Measurements from ENCODE around the gene XYLT1.

The XYLT1 gene

DNA sequence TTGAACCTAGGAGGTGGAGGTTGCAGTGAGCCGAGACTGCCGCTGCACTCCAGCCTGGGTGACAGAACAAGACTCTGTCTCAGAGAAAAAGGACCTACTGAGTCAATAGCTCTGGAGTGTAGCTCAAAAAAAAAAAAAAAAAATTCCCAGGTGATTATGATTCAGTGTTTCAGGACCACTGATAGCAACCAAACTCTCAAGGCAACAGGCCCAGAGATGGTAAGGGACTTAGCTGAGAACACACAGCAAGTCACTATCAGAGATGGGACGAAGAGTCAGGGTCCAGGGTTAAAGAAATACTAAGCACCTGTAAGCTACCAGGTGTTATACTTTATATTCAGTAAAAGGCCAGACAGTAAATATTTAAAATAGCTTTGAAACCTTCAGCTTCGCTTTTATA, 335.3 kb downstream of the XYLT1 start:
- ATAC-seq: no peak
- TF ChIP-seq, protein P1, sequence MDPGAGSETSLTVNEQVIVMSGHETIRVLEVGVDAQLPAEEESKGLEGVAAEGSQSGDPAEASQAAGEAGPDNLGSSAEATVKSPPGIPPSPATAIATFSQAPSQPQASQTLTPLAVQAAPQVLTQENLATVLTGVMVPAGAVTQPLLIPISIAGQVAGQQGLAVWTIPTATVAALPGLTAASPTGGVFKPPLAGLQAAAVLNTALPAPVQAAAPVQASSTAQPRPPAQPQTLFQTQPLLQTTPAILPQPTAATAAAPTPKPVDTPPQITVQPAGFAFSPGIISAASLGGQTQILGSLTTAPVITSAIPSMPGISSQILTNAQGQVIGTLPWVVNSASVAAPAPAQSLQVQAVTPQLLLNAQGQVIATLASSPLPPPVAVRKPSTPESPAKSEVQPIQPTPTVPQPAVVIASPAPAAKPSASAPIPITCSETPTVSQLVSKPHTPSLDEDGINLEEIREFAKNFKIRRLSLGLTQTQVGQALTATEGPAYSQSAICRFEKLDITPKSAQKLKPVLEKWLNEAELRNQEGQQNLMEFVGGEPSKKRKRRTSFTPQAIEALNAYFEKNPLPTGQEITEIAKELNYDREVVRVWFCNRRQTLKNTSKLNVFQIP (CRISPR knock-in tag; IDR thresholded peaks at IDR 0.05; ENCODE audit: borderline replicate concordance, low read depth): no peak

DNA sequence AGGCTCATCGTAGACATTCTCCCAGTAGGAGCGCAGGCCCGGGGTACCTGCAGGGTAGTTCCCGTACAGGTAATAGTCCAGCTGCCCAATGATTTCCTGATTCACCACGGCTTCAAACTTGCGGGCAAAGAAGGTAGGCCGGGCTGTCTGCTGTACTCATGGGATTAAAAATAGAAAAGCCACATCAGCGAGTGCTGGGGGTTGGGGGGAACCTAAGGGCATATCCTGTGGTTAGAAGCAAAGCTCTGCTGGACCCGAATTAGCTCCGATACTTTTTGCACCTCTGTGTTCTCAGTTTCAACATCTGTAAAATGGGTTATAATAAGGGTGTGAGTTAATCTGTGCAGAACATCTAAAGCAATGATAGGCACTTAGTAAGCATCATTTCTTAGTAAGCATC, 336.2 kb downstream of the XYLT1 start:
- ATAC-seq: no peak
- TF ChIP-seq ZNF565 (CRISPR knock-in tag; conservative IDR thresholded peaks at IDR 0.05; ENCODE audit: low read depth): no peak
- no peak for TF ChIP-seq GLIS3 (CRISPR knock-in tag; IDR thresholded peaks at IDR 0.05)
- TF ChIP-seq, protein P2, sequence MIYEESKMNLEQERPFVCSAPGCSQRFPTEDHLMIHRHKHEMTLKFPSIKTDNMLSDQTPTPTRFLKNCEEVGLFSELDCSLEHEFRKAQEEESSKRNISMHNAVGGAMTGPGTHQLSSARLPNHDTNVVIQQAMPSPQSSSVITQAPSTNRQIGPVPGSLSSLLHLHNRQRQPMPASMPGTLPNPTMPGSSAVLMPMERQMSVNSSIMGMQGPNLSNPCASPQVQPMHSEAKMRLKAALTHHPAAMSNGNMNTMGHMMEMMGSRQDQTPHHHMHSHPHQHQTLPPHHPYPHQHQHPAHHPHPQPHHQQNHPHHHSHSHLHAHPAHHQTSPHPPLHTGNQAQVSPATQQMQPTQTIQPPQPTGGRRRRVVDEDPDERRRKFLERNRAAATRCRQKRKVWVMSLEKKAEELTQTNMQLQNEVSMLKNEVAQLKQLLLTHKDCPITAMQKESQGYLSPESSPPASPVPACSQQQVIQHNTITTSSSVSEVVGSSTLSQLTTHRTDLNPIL (CRISPR knock-in tag; IDR thresholded peaks at IDR 0.05; ENCODE audit: low read depth): no peak
- no peak for TF ChIP-seq ZFP30 (CRISPR knock-in tag; IDR thresholded peaks at IDR 0.05)
- no peak for TF ChIP-seq PPARA (CRISPR knock-in tag; IDR thresholded peaks at IDR 0.05; ENCODE audit: borderline replicate concordance)
- no peak for TF ChIP-seq ZNF70 (CRISPR knock-in tag; IDR thresholded peaks at IDR 0.05)
- no peak for TF ChIP-seq SNAI2 (CRISPR knock-in tag; IDR thresholded peaks at IDR 0.05)
- TF ChIP-seq TCF4 (CRISPR knock-in tag; IDR thresholded peaks at IDR 0.05; ENCODE audit: borderline replicate concordance): no peak
- TF ChIP-seq ARNTL (CRISPR knock-in tag; IDR thresholded peaks at IDR 0.05; ENCODE audit: borderline replicate concordance, low read depth): no peak
- no peak for TF ChIP-seq RARB (CRISPR knock-in tag; IDR thresholded peaks at IDR 0.05)
- TF ChIP-seq OSR1 (CRISPR knock-in tag; IDR thresholded peaks at IDR 0.05): no peak
- no peak for TF ChIP-seq TOX (CRISPR knock-in tag; IDR thresholded peaks at IDR 0.05; ENCODE audit: borderline replicate concordance)
- TF ChIP-seq, protein P1 (CRISPR knock-in tag; IDR thresholded peaks at IDR 0.05; ENCODE audit: borderline replicate concordance, low read depth): no peak
- no peak for TF ChIP-seq ZNF8 (CRISPR knock-in tag; IDR thresholded peaks at IDR 0.05)
- no peak for TF ChIP-seq ZC3H10 (CRISPR knock-in tag; IDR thresholded peaks at IDR 0.05)
- TF ChIP-seq ZFP3 (CRISPR knock-in tag; IDR thresholded peaks at IDR 0.05): no peak
- no peak for TF ChIP-seq ESRRG (CRISPR knock-in tag; IDR thresholded peaks at IDR 0.05)
- TF ChIP-seq, protein P3, sequence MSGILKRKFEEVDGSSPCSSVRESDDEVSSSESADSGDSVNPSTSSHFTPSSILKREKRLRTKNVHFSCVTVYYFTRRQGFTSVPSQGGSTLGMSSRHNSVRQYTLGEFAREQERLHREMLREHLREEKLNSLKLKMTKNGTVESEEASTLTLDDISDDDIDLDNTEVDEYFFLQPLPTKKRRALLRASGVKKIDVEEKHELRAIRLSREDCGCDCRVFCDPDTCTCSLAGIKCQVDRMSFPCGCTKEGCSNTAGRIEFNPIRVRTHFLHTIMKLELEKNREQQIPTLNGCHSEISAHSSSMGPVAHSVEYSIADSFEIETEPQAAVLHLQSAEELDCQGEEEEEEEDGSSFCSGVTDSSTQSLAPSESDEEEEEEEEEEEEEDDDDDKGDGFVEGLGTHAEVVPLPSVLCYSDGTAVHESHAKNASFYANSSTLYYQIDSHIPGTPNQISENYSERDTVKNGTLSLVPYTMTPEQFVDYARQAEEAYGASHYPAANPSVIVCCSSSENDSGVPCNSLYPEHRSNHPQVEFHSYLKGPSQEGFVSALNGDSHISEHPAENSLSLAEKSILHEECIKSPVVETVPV (CRISPR knock-in tag; IDR thresholded peaks at IDR 0.05): no peak
- TF ChIP-seq CSDC2 (CRISPR knock-in tag; IDR thresholded peaks at IDR 0.05): no peak
- TF ChIP-seq, protein P4, sequence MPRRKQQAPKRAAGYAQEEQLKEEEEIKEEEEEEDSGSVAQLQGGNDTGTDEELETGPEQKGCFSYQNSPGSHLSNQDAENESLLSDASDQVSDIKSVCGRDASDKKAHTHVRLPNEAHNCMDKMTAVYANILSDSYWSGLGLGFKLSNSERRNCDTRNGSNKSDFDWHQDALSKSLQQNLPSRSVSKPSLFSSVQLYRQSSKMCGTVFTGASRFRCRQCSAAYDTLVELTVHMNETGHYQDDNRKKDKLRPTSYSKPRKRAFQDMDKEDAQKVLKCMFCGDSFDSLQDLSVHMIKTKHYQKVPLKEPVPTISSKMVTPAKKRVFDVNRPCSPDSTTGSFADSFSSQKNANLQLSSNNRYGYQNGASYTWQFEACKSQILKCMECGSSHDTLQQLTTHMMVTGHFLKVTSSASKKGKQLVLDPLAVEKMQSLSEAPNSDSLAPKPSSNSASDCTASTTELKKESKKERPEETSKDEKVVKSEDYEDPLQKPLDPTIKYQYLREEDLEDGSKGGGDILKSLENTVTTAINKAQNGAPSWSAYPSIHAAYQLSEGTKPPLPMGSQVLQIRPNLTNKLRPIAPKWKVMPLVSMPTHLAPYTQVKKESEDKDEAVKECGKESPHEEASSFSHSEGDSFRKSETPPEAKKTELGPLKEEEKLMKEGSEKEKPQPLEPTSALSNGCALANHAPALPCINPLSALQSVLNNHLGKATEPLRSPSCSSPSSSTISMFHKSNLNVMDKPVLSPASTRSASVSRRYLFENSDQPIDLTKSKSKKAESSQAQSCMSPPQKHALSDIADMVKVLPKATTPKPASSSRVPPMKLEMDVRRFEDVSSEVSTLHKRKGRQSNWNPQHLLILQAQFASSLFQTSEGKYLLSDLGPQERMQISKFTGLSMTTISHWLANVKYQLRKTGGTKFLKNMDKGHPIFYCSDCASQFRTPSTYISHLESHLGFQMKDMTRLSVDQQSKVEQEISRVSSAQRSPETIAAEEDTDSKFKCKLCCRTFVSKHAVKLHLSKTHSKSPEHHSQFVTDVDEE (CRISPR knock-in tag; IDR thresholded peaks at IDR 0.05): no peak

DNA sequence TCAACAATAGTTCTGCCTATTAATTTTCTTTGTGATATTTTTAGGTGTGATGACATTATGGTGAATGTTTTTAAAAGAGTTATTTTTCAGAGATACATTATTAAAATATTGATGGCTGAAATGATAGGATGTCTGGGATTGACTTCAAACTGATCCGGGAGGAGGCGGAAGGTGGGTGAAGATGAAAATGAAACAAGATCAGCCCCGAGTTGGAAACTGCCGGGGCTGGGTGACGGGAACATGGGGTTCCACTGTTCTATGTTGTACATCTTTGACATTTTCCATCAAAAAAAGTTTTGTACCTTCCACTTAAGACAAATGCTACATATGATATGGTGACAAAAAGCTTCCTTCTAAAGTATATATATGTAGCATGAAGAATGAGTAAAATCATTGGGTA, 336.9 kb downstream of the XYLT1 start:
- no peak for ATAC-seq
- TF ChIP-seq ZFP3 (CRISPR knock-in tag; IDR thresholded peaks at IDR 0.05) (no peak), SNAI2 (CRISPR knock-in tag; IDR thresholded peaks at IDR 0.05) (no peak), PPARA (CRISPR knock-in tag; IDR thresholded peaks at IDR 0.05; ENCODE audit: borderline replicate concordance) (no peak), ISL1 (CRISPR knock-in tag; IDR thresholded peaks at IDR 0.05) (no peak), OSR1 (CRISPR knock-in tag; IDR thresholded peaks at IDR 0.05) (no peak), GLIS3 (CRISPR knock-in tag; IDR thresholded peaks at IDR 0.05) (no peak), RARB (CRISPR knock-in tag; IDR thresholded peaks at IDR 0.05) (no peak), ARNTL (CRISPR knock-in tag; IDR thresholded peaks at IDR 0.05; ENCODE audit: borderline replicate concordance, low read depth) (no peak), TOX (CRISPR knock-in tag; IDR thresholded peaks at IDR 0.05; ENCODE audit: borderline replicate concordance) (no peak), ZFP30 (CRISPR knock-in tag; IDR thresholded peaks at IDR 0.05) (no peak), CSDC2 (CRISPR knock-in tag; IDR thresholded peaks at IDR 0.05) (no peak), ESRRG (CRISPR knock-in tag; IDR thresholded peaks at IDR 0.05) (no peak), ZNF8 (CRISPR knock-in tag; IDR thresholded peaks at IDR 0.05) (no peak)
- TF ChIP-seq, protein P2 (CRISPR knock-in tag; IDR thresholded peaks at IDR 0.05; ENCODE audit: low read depth): no peak
- TF ChIP-seq, protein P5, sequence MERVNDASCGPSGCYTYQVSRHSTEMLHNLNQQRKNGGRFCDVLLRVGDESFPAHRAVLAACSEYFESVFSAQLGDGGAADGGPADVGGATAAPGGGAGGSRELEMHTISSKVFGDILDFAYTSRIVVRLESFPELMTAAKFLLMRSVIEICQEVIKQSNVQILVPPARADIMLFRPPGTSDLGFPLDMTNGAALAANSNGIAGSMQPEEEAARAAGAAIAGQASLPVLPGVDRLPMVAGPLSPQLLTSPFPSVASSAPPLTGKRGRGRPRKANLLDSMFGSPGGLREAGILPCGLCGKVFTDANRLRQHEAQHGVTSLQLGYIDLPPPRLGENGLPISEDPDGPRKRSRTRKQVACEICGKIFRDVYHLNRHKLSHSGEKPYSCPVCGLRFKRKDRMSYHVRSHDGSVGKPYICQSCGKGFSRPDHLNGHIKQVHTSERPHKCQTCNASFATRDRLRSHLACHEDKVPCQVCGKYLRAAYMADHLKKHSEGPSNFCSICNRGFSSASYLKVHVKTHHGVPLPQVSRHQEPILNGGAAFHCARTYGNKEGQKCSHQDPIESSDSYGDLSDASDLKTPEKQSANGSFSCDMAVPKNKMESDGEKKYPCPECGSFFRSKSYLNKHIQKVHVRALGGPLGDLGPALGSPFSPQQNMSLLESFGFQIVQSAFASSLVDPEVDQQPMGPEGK (CRISPR knock-in tag; IDR thresholded peaks at IDR 0.05; ENCODE audit: borderline replicate concordance): no peak
- TF ChIP-seq, protein P3 (CRISPR knock-in tag; IDR thresholded peaks at IDR 0.05): no peak
